ENCODE results near the gene ZNF593. TPM values are rescaled to one million over a fixed set of nuclear protein-coding genes. Genes with fewer than 3 reads are reported as not detected.

The ZNF593 gene
- total and polyA plus RNA-seq, 9 of the 15 experiments (the other 6 are each of a cell fraction or from before 2014, with no cell fraction given), result 9.8 to 334 (median 48.2) TPM

GRCh38 chr1:26122988-26123973 lies 46.4 kb upstream of the ZNF593 start (continued):
- TF ChIP-seq ETV1 (tag; conservative IDR thresholded peaks at IDR 0.05; ENCODE audit: low read depth), result peak; percentile 1; the same call in 1 of the 2 replicates
- TF ChIP-seq SRSF7 (optimal IDR thresholded peaks at IDR 0.05; ENCODE audit: low read depth, low read length), result no peak
- TF ChIP-seq ZBTB17 (CRISPR knock-in tag; IDR thresholded peaks at IDR 0.05), result peak; percentile 58; the same call in 1 of the 2 replicates
- no peak; the same call in 1 of the 2 replicates for TF ChIP-seq ZNF668 (CRISPR knock-in tag; IDR thresholded peaks at IDR 0.05)
- peak; percentile 34; the same call in 1 of the 2 replicates for TF ChIP-seq ZNF316 (IDR thresholded peaks at IDR 0.05)
- peak; percentile 13; the same call in 1 of the 2 replicates for TF ChIP-seq GTF2E2 (tag; IDR thresholded peaks at IDR 0.05)
- peak; percentile 73 for TF ChIP-seq CTBP1 (IDR thresholded peaks at IDR 0.05; ENCODE audit: borderline replicate concordance)
- no peak for TF ChIP-seq ATF1 (CRISPR knock-in tag; IDR thresholded peaks at IDR 0.05)
- TF ChIP-seq ATF1 (tag; IDR thresholded peaks at IDR 0.05), result peak; percentile 8
- no peak for TF ChIP-seq EWSR1 (IDR thresholded peaks at IDR 0.05; ENCODE audit: borderline replicate concordance, low read depth, partially characterized antibody)
- TF ChIP-seq SMAD3 (CRISPR knock-in tag; conservative IDR thresholded peaks at IDR 0.05), result 0 out of 2 replicates have a peak, but pooled peaks have one; percentile 43
- no peak for TF ChIP-seq PHB2 (IDR thresholded peaks at IDR 0.05; ENCODE audit: low read depth)
- TF ChIP-seq NCOA2 (IDR thresholded peaks at IDR 0.05; ENCODE audit: partially characterized antibody in 2 of 2), result peak; percentile 20 to 28
- no peak for TF ChIP-seq DLX4 (CRISPR knock-in tag; IDR thresholded peaks at IDR 0.05)
- TF ChIP-seq ZNF584 (CRISPR knock-in tag; IDR thresholded peaks at IDR 0.05; ENCODE audit: low read depth), result peak; percentile 97
- no peak; the same call in 1 of the 2 replicates for TF ChIP-seq POLR2A (conservative IDR thresholded peaks at IDR 0.05)
- TF ChIP-seq SLC30A9 (CRISPR knock-in tag; IDR thresholded peaks at IDR 0.05), result no peak
- TF ChIP-seq C11orf30 (IDR thresholded peaks at IDR 0.05; ENCODE audit: low read depth), result peak; percentile 73
- TF ChIP-seq PML (IDR thresholded peaks at IDR 0.05; ENCODE audit: low read length), result 0 out of 2 replicates have a peak, but pooled peaks have one; percentile 39
- peak; percentile 48; the same call in 1 of the 2 replicates for TF ChIP-seq KLF13 (tag; IDR thresholded peaks at IDR 0.05; ENCODE audit: borderline replicate concordance, low read depth)
- peak; percentile 54; the same call in 1 of the 2 replicates for TF ChIP-seq STAT5A (IDR thresholded peaks at IDR 0.05; ENCODE audit: borderline replicate concordance, low read length)
- peak; percentile 75 for TF ChIP-seq EP300 (IDR thresholded peaks at IDR 0.05; ENCODE audit: low read length)
- no peak for TF ChIP-seq ZNF280B (CRISPR knock-in tag; IDR thresholded peaks at IDR 0.05)
- peak; percentile 60; the same call in 1 of the 2 replicates for TF ChIP-seq FOXM1 (IDR thresholded peaks at IDR 0.05; ENCODE audit: low read depth)
- TF ChIP-seq FOXM1 (CRISPR knock-in tag; IDR thresholded peaks at IDR 0.05; ENCODE audit: low read depth), result no peak
- peak; percentile 67; the same call in 1 of the 2 replicates for TF ChIP-seq ZNF175 (CRISPR knock-in tag; IDR thresholded peaks at IDR 0.05; ENCODE audit: low read depth)
- peak; percentile 88 for TF ChIP-seq LEF1 (IDR thresholded peaks at IDR 0.05)
